ENCODE data around the gene TTC21B.

GRCh38 chr2:165895974-165896373 is 57.6 kb downstream of the TTC21B start:
- TF ChIP-seq EZH2 (IDR thresholded peaks at IDR 0.05; ENCODE audit: insufficient read depth, low read length) (no peak), CTCF (IDR thresholded peaks at IDR 0.05; ENCODE audit: insufficient read depth, low read depth, low read length) (no peak)

All from astrocyte (in vitro differentiated cells and primary cell).